ENCODE data around the gene LIM2. TPM values are rescaled to one million over a fixed set of nuclear protein-coding genes. Genes with fewer than 3 reads are reported as not detected.

LIM2 gene
- total and polyA plus RNA-seq, 2 experiments from 2014 or later = not detected

DNA sequence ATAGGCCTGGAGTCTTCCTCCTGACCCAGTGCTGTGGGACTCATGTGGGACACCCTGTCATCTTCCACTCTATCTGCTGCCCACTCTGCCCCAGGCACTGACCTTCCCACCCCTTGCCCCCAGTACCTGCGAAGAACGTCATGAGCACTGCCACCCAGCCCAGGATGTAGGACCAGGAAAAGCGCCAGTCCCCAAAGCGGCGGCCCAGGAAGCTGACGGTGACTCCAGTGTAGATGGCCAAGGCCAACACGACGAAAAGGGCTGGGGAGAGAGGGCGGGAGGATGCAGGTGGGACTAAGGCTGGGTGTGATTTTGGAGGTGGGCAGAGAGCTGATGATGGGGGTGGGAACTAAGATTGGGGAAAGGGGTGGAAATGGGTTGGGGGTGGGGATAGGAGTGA lies 7.4 kb downstream of the LIM2 start:
- Histone ChIP-seq H3K9me3 (ENCODE audit: low read depth) (no peaks in the 10 kb centered on the region), H3K4me1 (ENCODE audit: insufficient read depth) (no peaks in the 10 kb centered on the region), H3K36me3 (replicated peaks; ENCODE audit: insufficient read depth, low read depth) (no peaks in the 10 kb centered on the region), H4K20me1 (ENCODE audit: insufficient read depth, poor library complexity, severe bottlenecking) (no peaks in the 10 kb centered on the region), H3K4me3 (no peak overlapping the region), H3K27me3 (no peaks in the 10 kb centered on the region), H2AFZ (no peak overlapping the region), H3K27ac (no peak overlapping the region), H3K4me2 (no peak overlapping the region), H3K79me2 (no peaks in the 10 kb centered on the region), H3K9me2 (replicated peaks; ENCODE audit: insufficient read depth) (no peaks in the 10 kb centered on the region)
- TF ChIP-seq EZH2phosphoT487 (IDR thresholded peaks at IDR 0.05; ENCODE audit: low read depth, severe bottlenecking, unreplicated experiment) (no peak), EZH2 (IDR thresholded peaks at IDR 0.05; ENCODE audit: borderline replicate concordance) (no peak)
- TF ChIP-seq, protein P1, sequence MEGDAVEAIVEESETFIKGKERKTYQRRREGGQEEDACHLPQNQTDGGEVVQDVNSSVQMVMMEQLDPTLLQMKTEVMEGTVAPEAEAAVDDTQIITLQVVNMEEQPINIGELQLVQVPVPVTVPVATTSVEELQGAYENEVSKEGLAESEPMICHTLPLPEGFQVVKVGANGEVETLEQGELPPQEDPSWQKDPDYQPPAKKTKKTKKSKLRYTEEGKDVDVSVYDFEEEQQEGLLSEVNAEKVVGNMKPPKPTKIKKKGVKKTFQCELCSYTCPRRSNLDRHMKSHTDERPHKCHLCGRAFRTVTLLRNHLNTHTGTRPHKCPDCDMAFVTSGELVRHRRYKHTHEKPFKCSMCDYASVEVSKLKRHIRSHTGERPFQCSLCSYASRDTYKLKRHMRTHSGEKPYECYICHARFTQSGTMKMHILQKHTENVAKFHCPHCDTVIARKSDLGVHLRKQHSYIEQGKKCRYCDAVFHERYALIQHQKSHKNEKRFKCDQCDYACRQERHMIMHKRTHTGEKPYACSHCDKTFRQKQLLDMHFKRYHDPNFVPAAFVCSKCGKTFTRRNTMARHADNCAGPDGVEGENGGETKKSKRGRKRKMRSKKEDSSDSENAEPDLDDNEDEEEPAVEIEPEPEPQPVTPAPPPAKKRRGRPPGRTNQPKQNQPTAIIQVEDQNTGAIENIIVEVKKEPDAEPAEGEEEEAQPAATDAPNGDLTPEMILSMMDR (IDR thresholded peaks at IDR 0.05; ENCODE audit: poor library complexity) = no peak
- DNase-seq (ENCODE audit: low spot score) = no peak
- 90% methylated on average over 8 of the region's 9 CpGs for WGBS (ENCODE audit: low lambda C conversion rate, missing lambda C conversion rate)

DNA sequence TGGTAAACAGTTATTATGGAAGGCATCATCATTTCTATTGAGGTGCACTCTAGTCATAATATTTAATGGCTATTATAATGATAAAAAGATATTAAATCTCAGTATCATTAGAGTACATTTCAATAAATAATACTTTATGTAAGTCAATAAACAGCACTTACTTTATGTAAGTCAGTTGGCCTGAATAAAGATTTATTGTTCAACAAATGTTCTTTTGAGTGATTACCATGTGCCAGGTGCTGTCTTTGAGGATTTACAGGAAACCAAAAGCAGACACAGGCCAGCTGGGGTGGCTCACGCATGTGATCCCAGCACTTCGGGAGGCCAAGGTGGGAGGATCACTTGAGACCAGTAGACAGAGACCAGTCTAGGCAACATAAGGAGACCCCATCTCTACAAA lies 10.4 kb downstream of the LIM2 start:
- Histone ChIP-seq H3K9me3 (ENCODE audit: low read depth) (no peaks in the 10 kb centered on the region), H3K36me3 (replicated peaks; ENCODE audit: insufficient read depth, low read depth) (no peaks in the 10 kb centered on the region), H3K4me2 (no peak overlapping the region), H4K20me1 (ENCODE audit: insufficient read depth, poor library complexity, severe bottlenecking) (no peaks in the 10 kb centered on the region), H2AFZ (no peak overlapping the region), H3K79me2 (no peaks in the 10 kb centered on the region), H3K4me3 (no peak overlapping the region), H3K27me3 (no peaks in the 10 kb centered on the region), H3K4me1 (ENCODE audit: insufficient read depth) (no peaks in the 10 kb centered on the region), H3K9me2 (replicated peaks; ENCODE audit: insufficient read depth) (no peaks in the 10 kb centered on the region), H3K27ac (no peak overlapping the region)
- TF ChIP-seq, protein P1 (IDR thresholded peaks at IDR 0.05; ENCODE audit: poor library complexity) = no peak
- no peak for TF ChIP-seq EZH2phosphoT487 (IDR thresholded peaks at IDR 0.05; ENCODE audit: low read depth, severe bottlenecking, unreplicated experiment)
- no peak for TF ChIP-seq EZH2 (IDR thresholded peaks at IDR 0.05; ENCODE audit: borderline replicate concordance)
- 89% methylated on average over 2 of the region's 2 CpGs for WGBS (ENCODE audit: low lambda C conversion rate, missing lambda C conversion rate)
- no peak for DNase-seq (ENCODE audit: low spot score)

DNA sequence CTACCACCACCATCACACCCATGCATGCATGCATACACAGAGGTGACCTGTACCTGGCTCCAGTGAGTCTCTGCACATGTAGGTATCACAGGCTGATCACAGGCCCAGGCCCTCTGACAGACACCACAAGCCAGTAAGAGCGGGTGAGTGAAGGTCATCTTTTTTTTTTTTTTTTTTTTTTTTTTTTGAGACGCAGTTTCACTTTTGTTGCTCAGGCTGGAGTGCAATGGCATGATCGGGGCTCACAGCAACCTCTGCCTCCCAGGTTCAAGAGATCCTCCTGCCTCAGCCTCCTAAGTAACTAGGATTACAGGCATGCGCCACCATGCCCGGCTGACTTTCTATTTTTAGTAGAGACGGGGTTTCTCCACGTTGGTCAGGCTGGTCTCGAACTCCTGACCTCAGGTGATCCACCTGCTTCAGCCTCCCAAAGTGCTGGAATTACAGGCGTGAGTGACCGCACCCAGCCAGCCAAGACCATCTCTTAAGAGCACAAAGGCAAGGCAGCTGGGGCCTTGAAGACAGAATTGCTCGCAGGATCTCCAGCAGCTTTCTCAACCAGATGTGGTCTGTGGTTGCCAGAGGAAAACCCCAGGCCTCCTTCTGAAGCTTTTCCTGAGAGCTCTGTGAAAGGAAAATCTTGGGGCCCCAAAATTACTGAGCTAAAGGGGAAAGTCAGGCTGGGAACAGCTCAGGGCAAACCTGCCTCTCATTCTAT lies 12.1 kb downstream of the LIM2 start:
- TF ChIP-seq EZH2phosphoT487 (IDR thresholded peaks at IDR 0.05; ENCODE audit: low read depth, severe bottlenecking, unreplicated experiment) (no peak), EZH2 (IDR thresholded peaks at IDR 0.05; ENCODE audit: borderline replicate concordance) (no peak)
- TF ChIP-seq, protein P1 (IDR thresholded peaks at IDR 0.05; ENCODE audit: poor library complexity) = no peak
- Histone ChIP-seq H4K20me1 (ENCODE audit: insufficient read depth, poor library complexity, severe bottlenecking) (no peaks in the 10 kb centered on the region), H3K27me3 (no peaks in the 10 kb centered on the region), H2AFZ (no peak overlapping the region), H3K9me2 (replicated peaks; ENCODE audit: insufficient read depth) (no peaks in the 10 kb centered on the region), H3K4me2 (no peak overlapping the region), H3K4me3 (no peak overlapping the region), H3K79me2 (no peaks in the 10 kb centered on the region), H3K4me1 (ENCODE audit: insufficient read depth) (no peaks in the 10 kb centered on the region), H3K9me3 (ENCODE audit: low read depth) (no peaks in the 10 kb centered on the region), H3K36me3 (replicated peaks; ENCODE audit: insufficient read depth, low read depth) (no peaks in the 10 kb centered on the region), H3K27ac (no peak overlapping the region)
- WGBS (ENCODE audit: low lambda C conversion rate, missing lambda C conversion rate) = 87% methylated on average over 11 of the region's 11 CpGs
- no peak for DNase-seq (ENCODE audit: low spot score)
